MV-4-11 (cell line): Measurements from ENCODE around the gene GSN.

Experiments
- DNase-seq: peaks from one replicate; lab custom pipeline; 2025; lab: John Stamatoyannopoulos, UW

GSN gene

GRCh38 chr9:121353241-121354061 lies 85.5 kb downstream of the GSN start:
- DNase-seq: peak; percentile 32

- no peak for DNase-seq
These were observed 86.2 kb downstream of the GSN start for GRCh38 chr9:121354141-121354540.

- DNase-seq: no peak
These were observed 86.8 kb downstream of the GSN start for GRCh38 chr9:121354762-121355161.

GRCh38 chr9:121357011-121357410 lies 89.0 kb downstream of the GSN start:
- no peak for DNase-seq

GRCh38 chr9:121358751-121359150 lies 90.8 kb downstream of the GSN start:
- no peak for DNase-seq

GRCh38 chr9:121359351-121360294 lies 91.7 kb downstream of the GSN start:
- peak; percentile 68 for DNase-seq

- DNase-seq: no peak
These were observed 92.8 kb downstream of the GSN start for GRCh38 chr9:121360601-121361374.

GRCh38 chr9:121362813-121363621 lies 95.1 kb downstream of the GSN start:
- DNase-seq: peak; percentile 28

- DNase-seq: peak; percentile 28
These were observed 95.6 kb downstream of the GSN start for GRCh38 chr9:121363622-121363961.

- DNase-seq: no peak
These were observed 96.1 kb downstream of the GSN start for GRCh38 chr9:121364077-121364476.

- DNase-seq: no peak
These were observed 96.9 kb downstream of the GSN start for GRCh38 chr9:121364886-121365285.

- no peak for DNase-seq
These were observed 97.6 kb downstream of the GSN start for GRCh38 chr9:121365564-121365963.

- no peak for DNase-seq
These were observed 98.7 kb downstream of the GSN start for GRCh38 chr9:121366611-121367192.

GRCh38 chr9:121367306-121368137 lies 99.6 kb downstream of the GSN start:
- DNase-seq: no peak

- no peak for DNase-seq
These were observed 100.2 kb downstream of the GSN start for GRCh38 chr9:121368138-121368522.

GRCh38 chr9:121368745-121369144 lies 100.8 kb downstream of the GSN start:
- DNase-seq: no peak

GRCh38 chr9:121369595-121370265 lies 101.8 kb downstream of the GSN start, which contains the start of gene STOM:
Gene STOM, minus strand, starts transcription at chr9:121370250. Its CDS starts 63 bp downstream, at chr9:121370187.
- no peak for DNase-seq

GRCh38 chr9:121371495-121372061 lies 103.6 kb downstream of the GSN start:
- DNase-seq: no peak
